Measurements from ENCODE around the gene HLTF. TPM values are rescaled to one million over a fixed set of nuclear protein-coding genes. Genes with fewer than 3 reads are reported as not detected.
A peak's percentile ranks its signal among the peaks of the same experiment; 100 is the strongest.
"Not testable (repeated sequence)": the region's sequence is repeated elsewhere in the genome, so short reads cannot be mapped to it uniquely, and the experiment has no call there.

HLTF gene, protein sequence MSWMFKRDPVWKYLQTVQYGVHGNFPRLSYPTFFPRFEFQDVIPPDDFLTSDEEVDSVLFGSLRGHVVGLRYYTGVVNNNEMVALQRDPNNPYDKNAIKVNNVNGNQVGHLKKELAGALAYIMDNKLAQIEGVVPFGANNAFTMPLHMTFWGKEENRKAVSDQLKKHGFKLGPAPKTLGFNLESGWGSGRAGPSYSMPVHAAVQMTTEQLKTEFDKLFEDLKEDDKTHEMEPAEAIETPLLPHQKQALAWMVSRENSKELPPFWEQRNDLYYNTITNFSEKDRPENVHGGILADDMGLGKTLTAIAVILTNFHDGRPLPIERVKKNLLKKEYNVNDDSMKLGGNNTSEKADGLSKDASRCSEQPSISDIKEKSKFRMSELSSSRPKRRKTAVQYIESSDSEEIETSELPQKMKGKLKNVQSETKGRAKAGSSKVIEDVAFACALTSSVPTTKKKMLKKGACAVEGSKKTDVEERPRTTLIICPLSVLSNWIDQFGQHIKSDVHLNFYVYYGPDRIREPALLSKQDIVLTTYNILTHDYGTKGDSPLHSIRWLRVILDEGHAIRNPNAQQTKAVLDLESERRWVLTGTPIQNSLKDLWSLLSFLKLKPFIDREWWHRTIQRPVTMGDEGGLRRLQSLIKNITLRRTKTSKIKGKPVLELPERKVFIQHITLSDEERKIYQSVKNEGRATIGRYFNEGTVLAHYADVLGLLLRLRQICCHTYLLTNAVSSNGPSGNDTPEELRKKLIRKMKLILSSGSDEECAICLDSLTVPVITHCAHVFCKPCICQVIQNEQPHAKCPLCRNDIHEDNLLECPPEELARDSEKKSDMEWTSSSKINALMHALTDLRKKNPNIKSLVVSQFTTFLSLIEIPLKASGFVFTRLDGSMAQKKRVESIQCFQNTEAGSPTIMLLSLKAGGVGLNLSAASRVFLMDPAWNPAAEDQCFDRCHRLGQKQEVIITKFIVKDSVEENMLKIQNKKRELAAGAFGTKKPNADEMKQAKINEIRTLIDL
- total RNA-seq, result 115 TPM

- DNase-seq, result peak; percentile 92
Observed at GRCh38 chr3:149086232-149086988, at the start of gene HLTF. HLTF (minus strand) TSS chr3:149086533; CDS start chr3:149086336, 197 bp downstream.

GRCh38 chr3:149134575-149134974 lies 48.2 kb upstream of the HLTF start:
- DNase-seq, result no peak

- no peak for DNase-seq
Observed at GRCh38 chr3:149131589-149131988, 45.3 kb upstream of the HLTF start.

DNA sequence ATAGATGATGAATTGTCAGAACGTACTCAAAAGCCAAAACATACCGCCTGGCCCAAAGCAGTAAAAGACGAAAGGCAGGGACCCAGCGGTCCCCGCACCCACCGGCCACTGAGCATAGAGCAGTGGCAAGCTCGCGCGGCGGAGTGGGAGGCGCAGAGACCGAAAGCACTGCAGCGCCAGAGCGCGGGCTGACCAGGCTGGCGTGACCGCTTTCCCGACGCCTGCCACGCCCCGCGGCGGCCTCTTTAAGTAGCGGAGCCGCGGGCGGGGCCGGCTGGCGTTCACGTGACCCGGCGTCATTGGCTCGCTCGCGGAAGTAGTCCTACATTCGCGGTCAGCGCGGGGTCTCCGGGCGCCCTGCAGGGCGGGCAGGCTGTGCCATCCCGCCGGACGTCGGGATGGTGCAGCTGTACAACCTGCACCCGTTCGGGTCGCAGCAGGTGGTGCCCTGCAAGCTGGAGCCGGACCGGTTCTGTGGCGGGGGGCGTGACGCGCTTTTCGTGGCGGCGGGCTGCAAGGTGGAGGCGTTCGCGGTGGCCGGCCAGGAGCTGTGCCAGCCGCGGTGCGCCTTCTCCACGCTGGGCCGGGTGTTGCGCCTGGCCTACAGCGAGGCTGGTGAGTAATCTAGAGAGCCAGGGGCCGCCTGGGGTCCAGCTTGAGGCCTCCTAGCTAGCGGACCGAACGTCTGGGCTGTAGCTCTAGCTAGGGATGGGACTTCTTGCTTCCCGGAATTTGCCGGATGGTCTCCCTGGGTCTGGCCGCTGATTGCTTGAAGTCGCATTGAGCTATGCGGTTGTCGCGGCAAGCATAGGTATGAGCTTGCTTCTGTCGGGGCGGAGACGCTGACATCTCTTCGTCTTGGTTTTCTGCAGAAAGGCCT lies 43.2 kb upstream of the HLTF start, which contains the start of gene HPS3:
Gene HPS3, plus strand, starts transcription at position 313 of the 880 bp plus-strand sequence. Its CDS starts 86 bp downstream, at position 399.
- DNase-seq, result peak; percentile 83

GRCh38 chr3:149128821-149129220 lies 42.5 kb upstream of the HLTF start:
- no peak for DNase-seq

GRCh38 chr3:149122721-149123578 lies 36.6 kb upstream of the HLTF start:
- DNase-seq, result no peak

- DNase-seq, result no peak
Observed at GRCh38 chr3:149120051-149120972, 34.0 kb upstream of the HLTF start.

DNA sequence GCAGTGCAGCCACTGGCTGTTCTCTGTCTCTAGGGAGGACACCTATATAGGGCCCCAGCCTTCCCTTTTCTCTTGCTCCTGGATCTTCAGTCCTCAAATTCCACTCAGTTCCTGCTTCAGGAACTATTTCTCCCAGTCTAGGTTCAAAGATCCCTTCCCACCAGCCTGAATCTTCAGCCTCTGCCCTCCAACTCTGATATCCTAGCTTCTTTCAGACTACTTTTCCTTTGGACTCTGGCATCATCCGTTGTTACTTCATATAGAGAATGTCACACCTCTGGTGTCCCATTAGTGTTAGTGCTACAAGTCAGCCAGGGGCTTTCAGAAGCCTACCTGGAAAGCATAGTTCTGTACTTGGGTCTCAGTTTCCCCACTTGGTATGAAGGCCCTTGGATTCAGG lies 33.1 kb upstream of the HLTF start:
- no peak for DNase-seq

DNA sequence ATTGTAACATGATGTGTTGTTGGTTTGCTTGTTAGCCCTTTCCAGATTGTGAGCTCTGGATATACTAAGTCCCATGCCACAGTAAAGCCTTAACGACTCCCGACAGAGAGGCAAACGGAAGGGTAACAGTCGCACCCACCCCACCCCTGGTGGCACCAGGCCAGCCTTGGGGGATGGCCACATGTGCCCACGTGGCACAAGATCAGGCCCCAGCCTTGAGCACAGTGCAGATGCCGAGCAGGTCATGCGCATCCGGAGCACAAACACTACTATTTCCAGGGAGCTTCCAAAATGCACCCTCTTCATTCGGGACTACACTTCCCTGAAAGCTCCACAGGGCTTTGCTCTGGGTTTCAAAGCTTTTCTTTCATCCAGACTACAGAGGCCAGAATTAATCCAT lies 32.4 kb upstream of the HLTF start:
- no peak for DNase-seq

- no peak for DNase-seq
Observed at GRCh38 chr3:149115114-149115513, 28.8 kb upstream of the HLTF start.

DNA sequence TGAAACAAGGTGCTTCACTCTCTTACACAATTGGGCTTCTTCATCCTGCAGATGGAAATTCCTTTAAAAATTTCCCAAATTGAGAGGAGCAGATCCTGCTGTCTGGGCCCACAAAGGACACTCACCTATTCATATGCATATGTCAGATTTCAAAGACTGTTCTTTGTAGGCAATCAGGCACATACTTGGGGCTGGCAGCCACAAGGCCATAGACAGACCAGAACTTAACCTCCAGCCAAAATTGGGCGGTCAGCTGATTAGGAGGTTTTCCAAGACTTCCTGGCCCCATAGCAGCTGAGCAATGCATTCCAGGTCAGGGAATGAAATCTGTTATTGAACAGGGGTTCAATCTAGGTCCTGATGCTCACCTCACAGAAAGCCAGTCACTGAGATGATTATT lies 28.1 kb upstream of the HLTF start:
- no peak for DNase-seq

- DNase-seq, result no peak
Observed at GRCh38 chr3:149104484-149104883, 18.2 kb upstream of the HLTF start.

- no peak for DNase-seq
Observed at GRCh38 chr3:149101641-149102040, 15.3 kb upstream of the HLTF start.

- no peak for DNase-seq
Observed at GRCh38 chr3:149101154-149101553, 14.8 kb upstream of the HLTF start.

GRCh38 chr3:149097987-149098386 lies 11.7 kb upstream of the HLTF start:
- not testable (repeated sequence) for DNase-seq

DNA sequence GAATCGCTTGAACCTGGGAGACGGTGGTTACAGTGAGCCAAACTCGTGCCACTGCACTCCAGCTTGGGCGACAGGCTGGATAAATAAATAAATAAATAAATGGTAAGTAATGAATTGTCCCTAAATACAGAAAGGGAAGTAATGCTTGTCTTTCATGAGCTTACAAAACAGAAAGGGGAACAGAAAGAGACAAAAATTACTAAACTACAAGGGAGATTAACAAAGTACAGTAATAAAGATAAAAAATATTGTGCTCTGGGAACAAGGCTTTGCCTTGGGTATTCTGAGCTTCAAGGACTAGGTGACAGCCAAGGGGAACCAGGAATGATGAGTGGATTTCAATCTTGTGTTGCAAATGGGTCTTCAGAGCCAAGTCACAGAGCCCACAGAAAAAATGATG lies 9.2 kb upstream of the HLTF start:
- no peak for DNase-seq

GRCh38 chr3:149091983-149092382 lies 5.7 kb upstream of the HLTF start:
- no peak for DNase-seq

DNA sequence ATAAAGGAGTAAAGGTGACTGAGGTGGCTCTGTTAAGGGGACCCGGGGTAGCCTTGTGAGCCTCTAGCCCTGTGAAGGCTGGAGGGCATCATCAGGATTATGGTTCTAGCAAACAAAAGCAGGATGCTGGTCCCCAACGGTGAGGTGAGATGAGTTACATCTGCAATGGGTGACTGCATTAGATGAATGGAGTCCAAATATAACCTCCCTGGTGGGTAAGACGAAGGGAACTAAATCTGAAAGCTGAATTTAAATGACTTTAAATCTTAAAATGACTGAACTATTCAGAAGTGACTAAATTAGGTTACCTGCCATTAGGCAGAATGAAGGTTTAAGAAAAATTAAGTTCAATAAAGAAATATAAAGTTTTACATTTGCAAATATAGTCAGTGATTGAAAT lies 4.6 kb upstream of the HLTF start:
- no peak for DNase-seq

- DNase-seq, result no peak
Observed at GRCh38 chr3:149090461-149090860, 4.1 kb upstream of the HLTF start.

Measured in occipital lobe (tissue), 2 donors.